ENCODE measurements around the gene PLCB3.
"Not testable (repeated sequence)": the region's sequence is repeated elsewhere in the genome, so short reads cannot be mapped to it uniquely, and the experiment has no call there.

Gene PLCB3

GRCh38 chr11:64306563-64306875, 55.2 kb downstream of the PLCB3 start:
- no peak for FAIRE-seq

- no peak for FAIRE-seq
Observed at GRCh38 chr11:64306876-64307622, 55.7 kb downstream of the PLCB3 start.

- not testable (repeated sequence) for FAIRE-seq
Observed at GRCh38 chr11:64307795-64308194, 56.5 kb downstream of the PLCB3 start.

- FAIRE-seq: no peak
Observed at GRCh38 chr11:64312947-64313346, 61.6 kb downstream of the PLCB3 start.

GRCh38 chr11:64313491-64314145, 62.3 kb downstream of the PLCB3 start:
- FAIRE-seq: no peak

GRCh38 chr11:64314146-64314804, 62.9 kb downstream of the PLCB3 start:
- FAIRE-seq: no peak

- FAIRE-seq: no peak
Observed at GRCh38 chr11:64314805-64315561, 63.7 kb downstream of the PLCB3 start.

GRCh38 chr11:64315667-64316526, 64.6 kb downstream of the PLCB3 start:
- FAIRE-seq: not testable (repeated sequence)

GRCh38 chr11:64316672-64317324, 65.5 kb downstream of the PLCB3 start:
- no peak for FAIRE-seq

GRCh38 chr11:64317325-64317960, 66.1 kb downstream of the PLCB3 start, which contains the start of gene TRMT112:
TSS of gene TRMT112 (minus strand) at chr11:64317559. CDS start at chr11:64317526, 33 bp downstream.
- peak; percentile 84 for FAIRE-seq

- FAIRE-seq: no peak
Observed at GRCh38 chr11:64317961-64318765, 66.8 kb downstream of the PLCB3 start, which contains the start of gene PRDX5. TSS of gene PRDX5 (plus strand) at chr11:64318121. CDS start at chr11:64318216, 95 bp downstream.

All from TTC549 (cell line).